Measurements from ENCODE around the gene HOXA11. TPM values are rescaled to one million over a fixed set of nuclear protein-coding genes. Genes with fewer than 3 reads are reported as not detected.

The HOXA11 gene
- polyA plus RNA-seq, 1 donor from 2014 or later: not detected

GRCh38 chr7:27211764-27212204, 26.8 kb upstream of the HOXA11 start:
- H3K9ac ChIP-seq (ENCODE audit: low read length): no peak overlapping the region
- H3K4me2 ChIP-seq (ENCODE audit: low read length): no peak overlapping the region
- H3K4me3 ChIP-seq (ENCODE audit: low read length): no peak overlapping the region
- no peaks in the 10 kb centered on the region for H3F3A ChIP-seq (ENCODE audit: insufficient read depth, low read length, poor library complexity, severe bottlenecking)
- no peak overlapping the region for H3K27ac ChIP-seq (ENCODE audit: low read length)
- H3K9me3 ChIP-seq (ENCODE audit: low read length): no peaks in the 10 kb centered on the region
- peaks cover 100% of the 10 kb centered on the region for H3K27me3 ChIP-seq (ENCODE audit: insufficient read depth, low read depth, low read length)
- H3K36me3 ChIP-seq (ENCODE audit: insufficient read depth, low read length): no peaks in the 10 kb centered on the region
- H3K79me2 ChIP-seq (replicated peaks; ENCODE audit: insufficient read depth, low read length): no peaks in the 10 kb centered on the region
- TF ChIP-seq CTCF (IDR thresholded peaks at IDR 0.05; ENCODE audit: poor library complexity, severe bottlenecking) (no peak), POLR2AphosphoS5 (IDR thresholded peaks at IDR 0.05) (peak; percentile 77)
- no peaks in the 10 kb centered on the region for H4K20me1 ChIP-seq (ENCODE audit: insufficient read depth)
- H2AFZ ChIP-seq (ENCODE audit: low read depth, low read length): no peak overlapping the region
- H3K9me2 ChIP-seq (ENCODE audit: insufficient read depth, low read length): no peaks in the 10 kb centered on the region

GRCh38 chr7:27211084-27211446, 26.0 kb upstream of the HOXA11 start:
- H3K4me2 ChIP-seq (ENCODE audit: low read length): no peak overlapping the region
- no peaks in the 10 kb centered on the region for H3K79me2 ChIP-seq (replicated peaks; ENCODE audit: insufficient read depth, low read length)
- H3K9me3 ChIP-seq (ENCODE audit: low read length): no peaks in the 10 kb centered on the region
- H3K27ac ChIP-seq (ENCODE audit: low read length): no peak overlapping the region
- no peak overlapping the region for H3K4me3 ChIP-seq (ENCODE audit: low read length)
- no peaks in the 10 kb centered on the region for H4K20me1 ChIP-seq (ENCODE audit: insufficient read depth)
- TF ChIP-seq MXI1 (conservative IDR thresholded peaks at IDR 0.05; ENCODE audit: poor library complexity, severe bottlenecking) (no peak), SMC3 (conservative IDR thresholded peaks at IDR 0.05; ENCODE audit: poor library complexity) (no peak), EZH2 (IDR thresholded peaks at IDR 0.05; ENCODE audit: borderline replicate concordance, insufficient read depth, low read length, poor library complexity, severe bottlenecking) (no peak), RAD21 (conservative IDR thresholded peaks at IDR 0.05) (no peak), CTCF (IDR thresholded peaks at IDR 0.05; ENCODE audit: poor library complexity, severe bottlenecking) (no peak), EP300 (conservative IDR thresholded peaks at IDR 0.05; ENCODE audit: poor library complexity, severe bottlenecking) (no peak), TAF1 (IDR thresholded peaks at IDR 0.05; ENCODE audit: low read depth) (no peak), POLR2AphosphoS5 (IDR thresholded peaks at IDR 0.05) (no peak)
- H2AFZ ChIP-seq (ENCODE audit: low read depth, low read length): no peak overlapping the region
- H3F3A ChIP-seq (ENCODE audit: insufficient read depth, low read length, poor library complexity, severe bottlenecking): no peaks in the 10 kb centered on the region
- H3K27me3 ChIP-seq (ENCODE audit: insufficient read depth, low read depth, low read length): peaks cover 100% of the 10 kb centered on the region
- no peak overlapping the region for H3K9ac ChIP-seq (ENCODE audit: low read length)
- H3K9me2 ChIP-seq (ENCODE audit: insufficient read depth, low read length): no peaks in the 10 kb centered on the region
- no peaks in the 10 kb centered on the region for H3K36me3 ChIP-seq (ENCODE audit: insufficient read depth, low read length)

GRCh38 chr7:27210441-27211083, 25.5 kb upstream of the HOXA11 start:
- Histone ChIP-seq H3K4me3 (ENCODE audit: low read length) (no peak overlapping the region), H3K4me2 (ENCODE audit: low read length) (no peak overlapping the region), H3K79me2 (replicated peaks; ENCODE audit: insufficient read depth, low read length) (no peaks in the 10 kb centered on the region), H2AFZ (ENCODE audit: low read depth, low read length) (no peak overlapping the region), H3K27ac (ENCODE audit: low read length) (no peak overlapping the region), H3K36me3 (ENCODE audit: insufficient read depth, low read length) (no peaks in the 10 kb centered on the region), H3F3A (ENCODE audit: insufficient read depth, low read length, poor library complexity, severe bottlenecking) (no peaks in the 10 kb centered on the region), H4K20me1 (ENCODE audit: insufficient read depth) (no peaks in the 10 kb centered on the region), H3K27me3 (ENCODE audit: insufficient read depth, low read depth, low read length) (peaks cover 100% of the 10 kb centered on the region), H3K9ac (ENCODE audit: low read length) (no peak overlapping the region), H3K9me2 (ENCODE audit: insufficient read depth, low read length) (no peaks in the 10 kb centered on the region), H3K9me3 (ENCODE audit: low read length) (no peaks in the 10 kb centered on the region)
- TF ChIP-seq TAF1 (IDR thresholded peaks at IDR 0.05; ENCODE audit: low read depth): no peak
- no peak for TF ChIP-seq MXI1 (conservative IDR thresholded peaks at IDR 0.05; ENCODE audit: poor library complexity, severe bottlenecking)
- no peak for TF ChIP-seq EZH2 (IDR thresholded peaks at IDR 0.05; ENCODE audit: borderline replicate concordance, insufficient read depth, low read length, poor library complexity, severe bottlenecking)
- TF ChIP-seq SMC3 (conservative IDR thresholded peaks at IDR 0.05; ENCODE audit: poor library complexity): peak; percentile 76
- peak; percentile 71 for TF ChIP-seq CTCF (IDR thresholded peaks at IDR 0.05; ENCODE audit: poor library complexity, severe bottlenecking)
- TF ChIP-seq RAD21 (conservative IDR thresholded peaks at IDR 0.05): peak; percentile 67
- no peak for TF ChIP-seq POLR2AphosphoS5 (IDR thresholded peaks at IDR 0.05)
- no peak for TF ChIP-seq EP300 (conservative IDR thresholded peaks at IDR 0.05; ENCODE audit: poor library complexity, severe bottlenecking)
